Liver (tissue), 9 donors: ENCODE data around the gene MRPS12. TPM values are rescaled to one million over a fixed set of nuclear protein-coding genes. Genes with fewer than 3 reads are reported as not detected.

ENCODE experiments used
- DNase-seq: peaks from one replicate; pipeline ENCODE4 v3.0.0-alpha.2; 2017; ENCODE audit warnings: low spot score
- H3K27ac ChIP-seq, 2 donors: one replicate each; pipeline ENCODE4 v1.7.0; 2013; ENCODE audit warnings: inconsistent platforms in 2 of 2, low read length in 2 of 2, control low read depth in 1 of 2, low read depth in 1 of 2, mild to moderate bottlenecking in 1 of 2
- H3K27me3 ChIP-seq, 4 donors: one replicate each; pipeline versions ENCODE4 v1.6.1 to v1.7.0; 2013; ENCODE audit warnings: low read length in 3 of 4, inconsistent platforms in 1 of 4, mild to moderate bottlenecking in 1 of 4, moderate library complexity in 1 of 4; ENCODE audit not compliant: control insufficient read depth in 4 of 4, insufficient read depth in 4 of 4
- H3K36me3 ChIP-seq, 4 donors: one replicate each; pipeline versions ENCODE4 v1.6.1 to v1.7.0; 2013; ENCODE audit warnings: low read length in 3 of 4, mild to moderate bottlenecking in 3 of 4, low read depth in 1 of 4, moderate library complexity in 1 of 4; ENCODE audit not compliant: control insufficient read depth in 4 of 4, insufficient read depth in 3 of 4
- H3K4me1 ChIP-seq, 4 donors: one replicate each; pipeline versions ENCODE4 v1.6.1 to v1.7.0; 2013; ENCODE audit warnings: low read length in 3 of 4, mild to moderate bottlenecking in 3 of 4, moderate library complexity in 1 of 4; ENCODE audit not compliant: control insufficient read depth in 4 of 4, insufficient read depth in 4 of 4
- H3K4me3 ChIP-seq, 3 donors: one replicate each; pipeline versions ENCODE4 v1.6.1 to v1.7.0; 2013; ENCODE audit warnings: low read length in 3 of 3, control low read depth in 1 of 3, low read depth in 1 of 3, mild to moderate bottlenecking in 1 of 3
- H3K9ac ChIP-seq, 2 donors: one replicate each; pipeline ENCODE4 v1.7.0; 2013; ENCODE audit warnings: low read length in 2 of 2, mild to moderate bottlenecking in 2 of 2, moderate library complexity in 2 of 2, control low read depth in 1 of 2, low read depth in 1 of 2
- H3K9me3 ChIP-seq, 4 donors: one replicate each; pipeline versions ENCODE4 v1.6.1 to v1.7.0; 2013; ENCODE audit warnings: low read length in 3 of 4; ENCODE audit not compliant: control insufficient read depth in 4 of 4
- FOXA1 ChIP-seq: IDR thresholded peaks from 2 replicates; pipeline ENCODE4 v1.6.1; 2016; ENCODE audit warnings: antibody characterized with exemption
- FOXA2 ChIP-seq: IDR thresholded peaks from 2 replicates; pipeline ENCODE4 v1.6.1; 2016; ENCODE audit warnings: antibody characterized with exemption
- GABPA ChIP-seq, 2 donors: IDR thresholded peaks in 1 of 2; conservative IDR thresholded peaks in 1 of 2; 2 replicates each; pipeline ENCODE4 v1.6.1; 2016; ENCODE audit warnings: antibody characterized with exemption in 2 of 2, mild to moderate bottlenecking in 1 of 2, moderate library complexity in 1 of 2
- HNF4A ChIP-seq, 2 donors: conservative IDR thresholded peaks; 2 replicates each; pipeline ENCODE4 v1.6.1; 2016; ENCODE audit warnings: antibody characterized with exemption in 2 of 2, mild to moderate bottlenecking in 2 of 2
- HNF4G ChIP-seq: IDR thresholded peaks from 2 replicates; pipeline ENCODE4 v1.6.1; 2016; ENCODE audit warnings: antibody characterized with exemption
- JUND ChIP-seq, 2 donors: IDR thresholded peaks; 2 replicates each; pipeline ENCODE4 v1.6.1; 2016; ENCODE audit warnings: antibody characterized with exemption in 2 of 2
- NR2F2 ChIP-seq: IDR thresholded peaks from 2 replicates; pipeline ENCODE4 v1.6.1; 2016; ENCODE audit warnings: antibody characterized with exemption
- RAD21 ChIP-seq, 2 donors: IDR thresholded peaks; 2 replicates each; pipeline ENCODE4 v1.6.1; 2016; ENCODE audit warnings: antibody characterized with exemption in 2 of 2, mild to moderate bottlenecking in 2 of 2
- RXRA ChIP-seq, 2 donors: IDR thresholded peaks; 2 replicates each; pipeline ENCODE4 v1.6.1; 2017 to 2018; ENCODE audit warnings: antibody characterized with exemption in 2 of 2, mild to moderate bottlenecking in 1 of 2
- TAF1 ChIP-seq: conservative IDR thresholded peaks from 2 replicates; pipeline ENCODE4 v1.6.1; 2016; ENCODE audit warnings: antibody characterized with exemption, mild to moderate bottlenecking
- YY1 ChIP-seq: IDR thresholded peaks from 2 replicates; pipeline ENCODE4 v1.6.1; 2016; ENCODE audit warnings: antibody characterized with exemption, mild to moderate bottlenecking
- WGBS: extraction: QIAGEN DNeasy Blood & Tissue Kit; methylation state at CpG from one replicate; pipeline ENCODE4 v1.1.7; 2013; 5-methylcytosine and 5-hydroxymethylcytosine counted together
- polyA plus RNA-seq, 2 donors: library from polyadenylated mRNA; stranded (reverse) in 1 of 2; unstranded in 1 of 2; fragments of 200-250 nt in 1 of 2; fragments of >200 nt in 1 of 2; fragmentation: Nextera tagmentation in 1 of 2; extraction: Ambion mirVana in 1 of 2; gene quantifications; one replicate each; pipeline versions ENCODE4 v1.2.1 to v1.2.3, GENCODE V29; 2013 to 2015
- total RNA-seq, 2 donors: library from RNA; depleted of rRNA; stranded (reverse); fragments of >200 nt; gene quantifications; one replicate each; pipeline ENCODE4 v1.2.3, GENCODE V29; 2014
- TF ChIP-seq, protein P1 (sequence below): IDR thresholded peaks from 2 replicates; pipeline ENCODE4 v1.6.1; 2016; ENCODE audit warnings: antibody characterized with exemption, mild to moderate bottlenecking
- TF ChIP-seq, protein P2 (sequence below): IDR thresholded peaks from 2 replicates; pipeline ENCODE4 v1.6.1; 2016; ENCODE audit warnings: antibody characterized with exemption
- TF ChIP-seq, protein P3 (sequence below): IDR thresholded peaks from 2 replicates; pipeline ENCODE4 v1.6.1; 2016; ENCODE audit warnings: antibody characterized with exemption
- TF ChIP-seq, protein P4 (sequence below): IDR thresholded peaks from 2 replicates; pipeline ENCODE4 v1.6.1; 2016; ENCODE audit warnings: antibody characterized with exemption
- TF ChIP-seq, protein P5 (sequence below): fragments of 150-350 bp; IDR thresholded peaks from 2 replicates; pipeline ENCODE4 v1.5.1; 2017; ENCODE audit warnings: improper control_type of control experiment, low read depth, low read length; ENCODE audit not compliant: missing input control
- donor health status: healthy.
- donor health status: healthy.
- donor health status: healthy.
- donor health status: healthy.
- donor health status: healthy.

MRPS12 gene
- total and polyA plus RNA-seq, 4 donors, result 19.0 to 62.0 (median 39.9) TPM

DNA sequence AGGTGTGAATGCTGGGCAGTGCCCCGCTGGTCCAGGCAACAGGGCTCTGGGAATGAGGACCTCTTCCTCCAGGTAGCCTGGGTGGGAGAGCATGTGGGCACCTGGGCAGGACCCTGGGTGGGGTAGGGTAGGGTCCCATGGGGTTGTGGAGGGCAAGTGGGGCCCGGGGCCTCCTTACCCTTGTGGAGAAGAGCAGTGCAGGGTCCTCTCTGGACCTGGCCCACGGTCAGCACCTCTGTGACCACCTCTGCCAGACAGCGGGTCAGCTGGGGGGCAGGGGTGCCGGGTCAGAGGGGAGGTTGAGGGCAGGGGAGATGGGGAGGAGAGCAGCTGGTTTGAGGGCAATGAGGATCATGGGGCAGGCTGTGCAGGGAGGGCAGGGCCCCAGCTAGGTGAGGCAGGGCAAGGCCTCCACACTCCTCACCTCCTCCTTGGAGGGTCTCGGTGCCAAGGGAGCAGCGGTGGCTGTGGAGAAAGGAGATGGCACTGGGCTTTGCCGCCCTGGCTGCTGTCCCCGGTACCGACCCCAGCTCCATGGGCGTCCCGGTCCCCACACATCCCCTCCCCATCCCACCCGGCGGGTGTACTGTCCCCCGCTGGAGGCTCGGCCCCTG lies 19.2 kb upstream of the MRPS12 start:
- Histone ChIP-seq H3K36me3 (peaks cover 10 to 20% (median 13%) of the 10 kb centered on the region in 4 donors), H3K27ac (no peak overlapping the region), H3K4me1 (no peaks in the 10 kb centered on the region), H3K9me3 (peaks cover 0 to 3% (median 0%) of the 10 kb centered on the region in 4 donors), H3K9ac (no peak overlapping the region), H3K27me3 (no peaks in the 10 kb centered on the region), H3K4me3 (no peak overlapping the region)
- 60% methylated on average over 16 of the region's 16 CpGs for WGBS
- DNase-seq, result no peak
- TF ChIP-seq JUND (IDR thresholded peaks at IDR 0.05) (no peak), RXRA (IDR thresholded peaks at IDR 0.05) (no peak), TAF1 (no peak), YY1 (no peak), RAD21 (IDR thresholded peaks at IDR 0.05) (no peak), FOXA2 (no peak), HNF4G (no peak), GABPA (IDR thresholded peaks at IDR 0.05 in 1 of 2, conservative IDR thresholded peaks at IDR 0.05 in 1 of 2) (no peak), HNF4A (conservative IDR thresholded peaks at IDR 0.05) (no peak), FOXA1 (no peak), NR2F2 (no peak)
- TF ChIP-seq, protein P1, sequence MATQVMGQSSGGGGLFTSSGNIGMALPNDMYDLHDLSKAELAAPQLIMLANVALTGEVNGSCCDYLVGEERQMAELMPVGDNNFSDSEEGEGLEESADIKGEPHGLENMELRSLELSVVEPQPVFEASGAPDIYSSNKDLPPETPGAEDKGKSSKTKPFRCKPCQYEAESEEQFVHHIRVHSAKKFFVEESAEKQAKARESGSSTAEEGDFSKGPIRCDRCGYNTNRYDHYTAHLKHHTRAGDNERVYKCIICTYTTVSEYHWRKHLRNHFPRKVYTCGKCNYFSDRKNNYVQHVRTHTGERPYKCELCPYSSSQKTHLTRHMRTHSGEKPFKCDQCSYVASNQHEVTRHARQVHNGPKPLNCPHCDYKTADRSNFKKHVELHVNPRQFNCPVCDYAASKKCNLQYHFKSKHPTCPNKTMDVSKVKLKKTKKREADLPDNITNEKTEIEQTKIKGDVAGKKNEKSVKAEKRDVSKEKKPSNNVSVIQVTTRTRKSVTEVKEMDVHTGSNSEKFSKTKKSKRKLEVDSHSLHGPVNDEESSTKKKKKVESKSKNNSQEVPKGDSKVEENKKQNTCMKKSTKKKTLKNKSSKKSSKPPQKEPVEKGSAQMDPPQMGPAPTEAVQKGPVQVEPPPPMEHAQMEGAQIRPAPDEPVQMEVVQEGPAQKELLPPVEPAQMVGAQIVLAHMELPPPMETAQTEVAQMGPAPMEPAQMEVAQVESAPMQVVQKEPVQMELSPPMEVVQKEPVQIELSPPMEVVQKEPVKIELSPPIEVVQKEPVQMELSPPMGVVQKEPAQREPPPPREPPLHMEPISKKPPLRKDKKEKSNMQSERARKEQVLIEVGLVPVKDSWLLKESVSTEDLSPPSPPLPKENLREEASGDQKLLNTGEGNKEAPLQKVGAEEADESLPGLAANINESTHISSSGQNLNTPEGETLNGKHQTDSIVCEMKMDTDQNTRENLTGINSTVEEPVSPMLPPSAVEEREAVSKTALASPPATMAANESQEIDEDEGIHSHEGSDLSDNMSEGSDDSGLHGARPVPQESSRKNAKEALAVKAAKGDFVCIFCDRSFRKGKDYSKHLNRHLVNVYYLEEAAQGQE, result no peak
- TF ChIP-seq, protein P2, sequence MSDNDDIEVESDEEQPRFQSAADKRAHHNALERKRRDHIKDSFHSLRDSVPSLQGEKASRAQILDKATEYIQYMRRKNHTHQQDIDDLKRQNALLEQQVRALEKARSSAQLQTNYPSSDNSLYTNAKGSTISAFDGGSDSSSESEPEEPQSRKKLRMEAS, result no peak
- TF ChIP-seq, protein P3, sequence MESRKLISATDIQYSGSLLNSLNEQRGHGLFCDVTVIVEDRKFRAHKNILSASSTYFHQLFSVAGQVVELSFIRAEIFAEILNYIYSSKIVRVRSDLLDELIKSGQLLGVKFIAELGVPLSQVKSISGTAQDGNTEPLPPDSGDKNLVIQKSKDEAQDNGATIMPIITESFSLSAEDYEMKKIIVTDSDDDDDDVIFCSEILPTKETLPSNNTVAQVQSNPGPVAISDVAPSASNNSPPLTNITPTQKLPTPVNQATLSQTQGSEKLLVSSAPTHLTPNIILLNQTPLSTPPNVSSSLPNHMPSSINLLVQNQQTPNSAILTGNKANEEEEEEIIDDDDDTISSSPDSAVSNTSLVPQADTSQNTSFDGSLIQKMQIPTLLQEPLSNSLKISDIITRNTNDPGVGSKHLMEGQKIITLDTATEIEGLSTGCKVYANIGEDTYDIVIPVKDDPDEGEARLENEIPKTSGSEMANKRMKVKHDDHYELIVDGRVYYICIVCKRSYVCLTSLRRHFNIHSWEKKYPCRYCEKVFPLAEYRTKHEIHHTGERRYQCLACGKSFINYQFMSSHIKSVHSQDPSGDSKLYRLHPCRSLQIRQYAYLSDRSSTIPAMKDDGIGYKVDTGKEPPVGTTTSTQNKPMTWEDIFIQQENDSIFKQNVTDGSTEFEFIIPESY, result no peak
- TF ChIP-seq, protein P4, sequence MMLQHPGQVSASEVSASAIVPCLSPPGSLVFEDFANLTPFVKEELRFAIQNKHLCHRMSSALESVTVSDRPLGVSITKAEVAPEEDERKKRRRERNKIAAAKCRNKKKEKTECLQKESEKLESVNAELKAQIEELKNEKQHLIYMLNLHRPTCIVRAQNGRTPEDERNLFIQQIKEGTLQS, result no peak
- TF ChIP-seq, protein P5, sequence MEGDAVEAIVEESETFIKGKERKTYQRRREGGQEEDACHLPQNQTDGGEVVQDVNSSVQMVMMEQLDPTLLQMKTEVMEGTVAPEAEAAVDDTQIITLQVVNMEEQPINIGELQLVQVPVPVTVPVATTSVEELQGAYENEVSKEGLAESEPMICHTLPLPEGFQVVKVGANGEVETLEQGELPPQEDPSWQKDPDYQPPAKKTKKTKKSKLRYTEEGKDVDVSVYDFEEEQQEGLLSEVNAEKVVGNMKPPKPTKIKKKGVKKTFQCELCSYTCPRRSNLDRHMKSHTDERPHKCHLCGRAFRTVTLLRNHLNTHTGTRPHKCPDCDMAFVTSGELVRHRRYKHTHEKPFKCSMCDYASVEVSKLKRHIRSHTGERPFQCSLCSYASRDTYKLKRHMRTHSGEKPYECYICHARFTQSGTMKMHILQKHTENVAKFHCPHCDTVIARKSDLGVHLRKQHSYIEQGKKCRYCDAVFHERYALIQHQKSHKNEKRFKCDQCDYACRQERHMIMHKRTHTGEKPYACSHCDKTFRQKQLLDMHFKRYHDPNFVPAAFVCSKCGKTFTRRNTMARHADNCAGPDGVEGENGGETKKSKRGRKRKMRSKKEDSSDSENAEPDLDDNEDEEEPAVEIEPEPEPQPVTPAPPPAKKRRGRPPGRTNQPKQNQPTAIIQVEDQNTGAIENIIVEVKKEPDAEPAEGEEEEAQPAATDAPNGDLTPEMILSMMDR, result no peak
